ENCODE measurements around the gene DENND2C.

The DENND2C gene

DNA sequence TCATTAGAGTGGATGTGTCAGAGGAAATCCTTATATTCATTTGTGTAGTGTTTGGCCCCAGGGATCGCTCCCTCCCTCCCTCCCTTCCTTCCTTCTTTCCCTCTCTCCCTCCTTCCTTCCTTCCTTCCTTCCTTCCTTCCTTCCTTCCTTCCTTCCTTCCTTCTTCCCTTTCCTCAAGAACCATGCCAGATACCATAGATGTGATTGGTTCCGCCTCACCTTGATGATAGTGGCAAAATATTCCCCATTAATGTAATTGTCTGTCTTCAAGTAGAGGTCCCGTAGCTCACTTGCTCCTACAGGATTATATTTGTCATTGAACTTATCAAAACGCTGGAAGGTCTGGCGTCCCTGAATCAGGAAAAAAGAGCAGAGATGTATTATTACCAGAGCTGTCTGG is 7.8 kb upstream of the DENND2C start:
- DNase-seq: no peak

DNA sequence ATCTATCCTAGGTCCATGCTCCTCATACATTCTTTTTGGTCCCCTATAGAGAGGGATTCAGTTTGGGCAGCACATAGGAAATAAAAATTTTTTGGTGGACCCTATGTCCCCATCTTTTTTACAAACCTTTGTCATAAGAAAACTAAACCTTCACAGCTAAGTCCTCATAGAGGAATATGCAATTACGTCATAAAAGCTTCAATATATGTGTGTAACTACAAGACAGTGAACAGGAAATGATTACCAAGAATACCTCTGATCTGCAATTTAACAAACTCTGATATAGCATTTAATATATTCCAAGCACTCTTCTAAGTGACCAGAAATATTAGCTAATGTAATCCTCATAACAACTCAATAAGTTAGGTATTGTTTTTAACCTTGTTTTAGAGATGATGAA is 6.3 kb upstream of the DENND2C start:
- DNase-seq: no peak

GRCh38 chr1:114671939-114672275 is 2.1 kb upstream of the DENND2C start:
- DNase-seq: no peak

- DNase-seq: peak; percentile 10
Observed at GRCh38 chr1:114671011-114671938, 1.4 kb upstream of the DENND2C start.

- peak; percentile 66 for DNase-seq
Observed at GRCh38 chr1:114670083-114671010, 498 bp upstream of the DENND2C start.

DNA sequence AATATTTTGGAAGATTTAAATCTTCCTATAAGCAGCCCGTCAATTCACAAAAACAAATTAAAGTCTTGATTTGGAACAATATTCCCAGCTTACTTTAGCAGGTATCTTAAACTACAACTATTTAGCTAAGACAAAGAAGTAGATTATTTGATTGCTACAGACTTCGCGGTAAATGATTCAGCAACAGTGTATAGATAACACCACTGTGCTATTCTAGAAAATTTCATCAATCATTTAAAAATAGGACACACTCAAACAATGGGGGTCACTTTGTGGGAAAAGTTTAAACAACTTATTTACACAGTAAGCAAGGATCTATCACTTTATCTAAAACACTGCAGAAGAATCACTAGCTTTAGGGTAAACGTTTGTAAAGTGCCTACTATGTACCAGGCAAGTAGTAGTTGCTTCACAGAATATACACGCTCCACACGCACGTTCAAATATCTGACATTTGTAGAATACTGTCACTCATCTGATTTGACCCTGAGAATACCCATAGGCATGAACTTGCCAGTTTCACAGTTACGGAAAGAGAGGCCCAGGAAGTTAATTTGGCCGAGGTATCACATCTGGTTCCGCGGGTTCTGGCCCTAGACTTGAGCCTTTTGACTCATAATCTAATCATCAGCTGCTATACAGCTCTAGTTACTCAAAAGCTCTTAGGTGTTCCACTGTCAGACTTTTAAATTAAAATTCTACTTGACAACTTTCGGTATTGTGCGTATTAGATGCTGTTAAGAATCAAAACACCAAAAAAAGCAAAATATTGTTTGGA is 876 bp downstream of the DENND2C start:
- DNase-seq: no peak

GRCh38 chr1:114668373-114668772 is 1.5 kb downstream of the DENND2C start:
- no peak for DNase-seq

GRCh38 chr1:114666954-114667353 is 2.9 kb downstream of the DENND2C start:
- no peak for DNase-seq

DNA sequence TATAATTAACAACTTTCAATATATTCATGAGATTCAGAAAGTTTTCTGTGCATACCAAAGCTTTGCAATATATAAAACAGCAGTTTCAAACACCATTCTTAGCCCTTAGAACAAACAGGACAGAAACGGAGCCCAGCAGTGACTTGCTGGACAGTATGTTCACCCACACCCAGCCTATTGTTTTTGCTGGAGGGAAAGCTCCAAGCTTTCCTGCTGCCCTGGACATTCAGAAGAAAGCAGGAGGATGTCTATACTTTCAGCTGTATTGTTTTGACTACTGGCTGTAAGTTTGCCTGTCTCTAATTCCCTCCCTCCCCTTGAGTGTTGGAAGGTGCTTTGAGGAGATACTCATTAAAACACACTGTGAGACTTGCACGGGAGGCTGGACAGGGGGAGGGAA is 9.6 kb downstream of the DENND2C start:
- DNase-seq: no peak

GRCh38 chr1:114651893-114652292 is 18.0 kb downstream of the DENND2C start:
- no peak for DNase-seq

DNA sequence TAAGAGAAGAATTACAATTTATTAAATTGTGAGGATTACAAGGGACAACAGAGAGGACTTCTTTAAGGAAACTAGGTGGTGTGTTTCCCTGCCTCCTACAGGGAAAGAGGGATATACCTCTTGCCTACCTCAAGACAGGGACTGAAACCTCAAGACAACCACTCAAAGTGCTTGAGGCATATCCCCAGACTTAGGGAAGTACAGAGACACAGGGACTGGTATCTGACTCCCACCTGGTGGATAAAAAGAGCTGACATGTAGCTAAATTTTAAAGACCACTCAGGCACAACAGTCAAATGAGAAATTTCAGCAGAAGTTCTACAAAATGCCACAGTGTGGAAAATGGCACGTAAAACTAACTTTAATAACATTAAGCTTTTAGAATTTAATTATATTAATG is 21.3 kb downstream of the DENND2C start:
- no peak for DNase-seq

- DNase-seq: no peak
Observed at GRCh38 chr1:114641377-114641776, 28.5 kb downstream of the DENND2C start.

GRCh38 chr1:114638910-114639309 is 30.9 kb downstream of the DENND2C start:
- no peak for DNase-seq

DNA sequence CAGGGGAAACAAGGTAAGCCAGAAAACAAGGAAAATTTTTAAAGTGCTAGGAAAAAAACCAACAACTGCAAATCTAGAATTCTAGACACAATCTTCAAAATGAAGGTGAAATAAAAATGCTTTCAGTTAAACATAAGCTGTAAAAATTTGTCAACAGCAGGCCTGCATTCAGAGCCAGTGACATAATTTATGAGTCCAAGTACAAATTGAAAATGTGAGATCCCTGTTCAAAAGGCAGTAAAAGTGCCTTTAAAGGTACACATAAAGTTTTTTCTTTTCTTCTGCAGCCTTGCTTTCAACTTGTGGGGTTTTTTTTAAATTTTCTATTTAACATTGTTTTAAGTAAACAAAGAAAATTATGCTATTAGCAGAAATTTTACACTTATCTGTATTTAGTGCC is 37.4 kb downstream of the DENND2C start:
- DNase-seq: no peak

- DNase-seq: no peak
Observed at GRCh38 chr1:114627107-114627506, 42.7 kb downstream of the DENND2C start.

DNA sequence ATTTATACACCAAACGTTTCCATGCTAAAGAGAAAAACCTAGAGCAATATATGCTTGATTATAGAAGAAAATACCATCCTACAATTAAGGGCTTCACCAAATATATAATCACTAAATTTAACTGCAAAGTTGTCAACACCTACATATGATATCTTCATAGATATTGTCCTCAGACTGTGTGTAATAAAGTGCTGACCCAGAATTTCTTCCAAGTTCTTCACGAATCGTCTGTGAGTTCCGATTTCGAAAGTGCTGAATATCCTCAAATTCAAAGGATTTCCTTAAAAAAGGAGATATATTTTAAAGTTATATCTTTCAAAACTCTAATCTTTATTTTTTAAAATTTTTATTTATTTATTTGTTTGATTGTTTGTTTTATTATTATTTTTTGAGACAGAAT is 46.5 kb downstream of the DENND2C start:
- no peak for DNase-seq

DNA sequence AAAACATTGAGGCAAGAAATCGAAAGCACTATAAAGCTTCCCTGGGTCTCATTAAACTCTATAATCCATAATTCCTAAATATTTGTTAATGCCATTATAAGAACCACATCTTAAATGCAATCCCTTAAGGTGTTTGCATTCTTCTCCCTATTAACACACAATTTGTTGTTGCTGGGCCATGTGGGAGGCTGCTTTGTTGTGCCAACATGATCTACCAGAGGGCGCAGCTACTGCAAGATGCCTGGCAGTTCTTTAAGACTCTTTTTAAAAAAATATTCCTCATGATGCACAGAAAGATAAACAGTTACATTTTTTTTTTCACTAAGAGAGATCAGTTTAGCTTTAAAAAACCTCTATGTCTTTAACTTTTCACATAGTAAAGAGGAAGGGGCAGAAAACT is 49.4 kb downstream of the DENND2C start:
- no peak for DNase-seq

DNA sequence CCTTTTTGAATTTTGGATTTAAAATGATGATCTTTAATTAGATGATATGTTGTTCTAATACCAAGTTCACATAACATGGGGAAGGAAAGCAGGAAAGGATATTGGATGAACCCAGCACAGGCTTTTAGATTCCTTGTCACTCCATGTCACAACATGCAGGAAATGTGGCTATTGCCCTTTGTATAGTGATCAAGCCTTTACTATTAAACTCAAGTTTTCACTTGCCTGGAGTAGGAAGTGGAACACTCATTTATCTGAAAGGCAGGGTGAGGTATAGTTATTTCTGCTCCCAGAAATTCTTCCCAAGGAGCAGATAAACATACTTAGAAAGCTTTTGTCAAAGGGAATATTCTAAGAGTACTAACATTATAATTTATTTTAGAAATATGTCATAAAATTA is 51.2 kb downstream of the DENND2C start:
- no peak for DNase-seq

GRCh38 chr1:114610546-114611245 is 59.2 kb downstream of the DENND2C start:
- no peak for DNase-seq

- no peak for DNase-seq
Observed at GRCh38 chr1:114609826-114610225, 60.0 kb downstream of the DENND2C start.

DNA sequence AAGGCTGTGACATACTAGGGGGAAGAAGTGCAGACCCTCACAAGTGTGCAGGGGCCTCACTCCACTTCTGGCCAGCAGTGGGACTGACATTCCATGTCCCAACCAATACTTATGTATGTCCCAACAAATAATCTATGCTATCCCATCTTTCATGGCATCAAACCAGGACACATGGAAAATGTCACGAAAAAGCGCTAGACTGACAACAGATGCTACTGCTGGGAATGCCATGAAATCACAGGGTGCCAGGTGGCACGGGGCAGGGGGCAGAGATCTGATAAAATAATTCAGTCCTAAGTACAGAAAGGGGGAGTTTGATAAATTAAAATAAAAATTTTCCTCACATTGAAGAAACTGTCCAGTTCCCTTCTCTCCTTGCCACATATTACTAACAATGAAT is 60.8 kb downstream of the DENND2C start:
- no peak for DNase-seq

- no peak for DNase-seq
Observed at GRCh38 chr1:114607223-114607622, 62.6 kb downstream of the DENND2C start.

GRCh38 chr1:114597949-114598348 is 71.9 kb downstream of the DENND2C start:
- DNase-seq: no peak

All from NCI-H748 treated with DMSO at 0.1 percent for 48 hours (cell line).